ENCODE measurements around the gene KCNMA1.

GRCh38 chr10:77516575-77516974 lies 121.0 kb downstream of the KCNMA1 start:
- no peak for TF ChIP-seq PAX5 (IDR thresholded peaks at IDR 0.05; ENCODE audit: borderline replicate concordance, low read depth, low read length)
- no peak for TF ChIP-seq POLR2A (IDR thresholded peaks at IDR 0.05; ENCODE audit: low read depth, low read length)
- TF ChIP-seq EP300 (IDR thresholded peaks at IDR 0.05; ENCODE audit: borderline replicate concordance in 1 of 2, control insufficient read depth in 1 of 2, low read depth in 2 of 2, low read length in 2 of 2): no peak
- TF ChIP-seq ESRRA (IDR thresholded peaks at IDR 0.05; ENCODE audit: low read length): no peak
- no peak for TF ChIP-seq CREB1 (IDR thresholded peaks at IDR 0.05; ENCODE audit: low read depth)
- no peak for TF ChIP-seq ZNF207 (IDR thresholded peaks at IDR 0.05; ENCODE audit: borderline replicate concordance)
- no peak for TF ChIP-seq USF2 (IDR thresholded peaks at IDR 0.05; ENCODE audit: borderline replicate concordance, low read depth, low read length)
- TF ChIP-seq SMC3 (IDR thresholded peaks at IDR 0.05; ENCODE audit: borderline replicate concordance, low read length): no peak
- TF ChIP-seq FOS (IDR thresholded peaks at IDR 0.05; ENCODE audit: borderline replicate concordance, extremely low read depth, insufficient read length): no peak
- no peak for TF ChIP-seq HCFC1 (IDR thresholded peaks at IDR 0.05; ENCODE audit: low read length)
- TF ChIP-seq SP1 (IDR thresholded peaks at IDR 0.05; ENCODE audit: low read depth, low read length): no peak
- TF ChIP-seq, protein P1, sequence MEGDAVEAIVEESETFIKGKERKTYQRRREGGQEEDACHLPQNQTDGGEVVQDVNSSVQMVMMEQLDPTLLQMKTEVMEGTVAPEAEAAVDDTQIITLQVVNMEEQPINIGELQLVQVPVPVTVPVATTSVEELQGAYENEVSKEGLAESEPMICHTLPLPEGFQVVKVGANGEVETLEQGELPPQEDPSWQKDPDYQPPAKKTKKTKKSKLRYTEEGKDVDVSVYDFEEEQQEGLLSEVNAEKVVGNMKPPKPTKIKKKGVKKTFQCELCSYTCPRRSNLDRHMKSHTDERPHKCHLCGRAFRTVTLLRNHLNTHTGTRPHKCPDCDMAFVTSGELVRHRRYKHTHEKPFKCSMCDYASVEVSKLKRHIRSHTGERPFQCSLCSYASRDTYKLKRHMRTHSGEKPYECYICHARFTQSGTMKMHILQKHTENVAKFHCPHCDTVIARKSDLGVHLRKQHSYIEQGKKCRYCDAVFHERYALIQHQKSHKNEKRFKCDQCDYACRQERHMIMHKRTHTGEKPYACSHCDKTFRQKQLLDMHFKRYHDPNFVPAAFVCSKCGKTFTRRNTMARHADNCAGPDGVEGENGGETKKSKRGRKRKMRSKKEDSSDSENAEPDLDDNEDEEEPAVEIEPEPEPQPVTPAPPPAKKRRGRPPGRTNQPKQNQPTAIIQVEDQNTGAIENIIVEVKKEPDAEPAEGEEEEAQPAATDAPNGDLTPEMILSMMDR (IDR thresholded peaks at IDR 0.05 in 2 of 3, conservative IDR thresholded peaks at IDR 0.05 in 1 of 3; ENCODE audit: control insufficient read depth in 2 of 3, extremely low read depth in 1 of 3, insufficient read depth in 1 of 3, low read depth in 3 of 3, low read length in 3 of 3): no peak
- TF ChIP-seq RFX5 (IDR thresholded peaks at IDR 0.05; ENCODE audit: low read depth, low read length): no peak
- TF ChIP-seq, protein P2, sequence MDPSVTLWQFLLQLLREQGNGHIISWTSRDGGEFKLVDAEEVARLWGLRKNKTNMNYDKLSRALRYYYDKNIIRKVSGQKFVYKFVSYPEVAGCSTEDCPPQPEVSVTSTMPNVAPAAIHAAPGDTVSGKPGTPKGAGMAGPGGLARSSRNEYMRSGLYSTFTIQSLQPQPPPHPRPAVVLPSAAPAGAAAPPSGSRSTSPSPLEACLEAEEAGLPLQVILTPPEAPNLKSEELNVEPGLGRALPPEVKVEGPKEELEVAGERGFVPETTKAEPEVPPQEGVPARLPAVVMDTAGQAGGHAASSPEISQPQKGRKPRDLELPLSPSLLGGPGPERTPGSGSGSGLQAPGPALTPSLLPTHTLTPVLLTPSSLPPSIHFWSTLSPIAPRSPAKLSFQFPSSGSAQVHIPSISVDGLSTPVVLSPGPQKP (IDR thresholded peaks at IDR 0.05; ENCODE audit: low read depth, low read length): no peak
